SK-N-DZ (cell line): ENCODE data around the gene SLCO2A1.

Experiments used
- DNase-seq: peaks from one replicate; pipeline ENCODE4 v3.0.0-alpha.2; 2015; ENCODE audit warnings: low spot score

SLCO2A1 gene

DNA sequence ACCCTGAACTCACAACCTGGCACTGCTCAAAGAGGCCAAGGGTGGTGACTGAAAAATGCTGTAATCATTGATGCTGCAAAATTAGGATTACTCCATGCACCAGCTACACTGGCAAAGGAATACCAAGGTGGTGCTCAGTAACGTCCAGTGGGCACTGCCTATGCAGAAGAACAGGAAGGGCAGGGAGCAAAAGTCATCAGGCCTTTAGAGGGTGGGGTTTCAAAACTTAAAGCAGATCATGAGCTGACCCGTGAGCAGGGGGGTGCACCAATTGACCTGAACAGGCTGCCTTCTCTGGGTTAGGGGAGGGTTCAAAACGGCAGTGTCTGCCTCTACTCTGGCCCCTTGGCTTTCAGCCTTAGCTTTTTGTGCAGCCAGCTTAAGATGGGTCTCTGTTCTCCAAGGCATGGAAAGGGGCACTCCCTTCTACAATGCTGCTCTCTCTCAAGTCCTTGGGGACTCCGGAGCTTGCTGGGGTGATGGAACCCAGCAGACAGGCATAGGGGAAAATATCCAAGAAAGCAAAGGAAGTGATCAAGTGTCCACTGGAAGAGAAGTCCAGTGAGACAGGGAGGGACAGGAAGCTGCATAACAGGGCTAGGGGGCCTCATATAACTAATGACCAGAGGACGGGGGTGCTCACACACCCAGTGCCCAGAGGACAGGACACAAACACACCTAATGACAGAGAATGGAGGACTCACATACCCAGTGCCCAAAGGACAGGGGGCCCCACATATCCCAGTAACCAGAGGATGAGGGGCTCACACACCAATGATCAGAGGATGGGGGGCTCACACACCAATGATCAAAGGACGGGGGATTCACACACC, 145.5 kb downstream of the SLCO2A1 start:
- DNase-seq, result no peak

- no peak for DNase-seq
Measured at GRCh38 chr3:133883641-133884040, 146.1 kb downstream of the SLCO2A1 start.

DNA sequence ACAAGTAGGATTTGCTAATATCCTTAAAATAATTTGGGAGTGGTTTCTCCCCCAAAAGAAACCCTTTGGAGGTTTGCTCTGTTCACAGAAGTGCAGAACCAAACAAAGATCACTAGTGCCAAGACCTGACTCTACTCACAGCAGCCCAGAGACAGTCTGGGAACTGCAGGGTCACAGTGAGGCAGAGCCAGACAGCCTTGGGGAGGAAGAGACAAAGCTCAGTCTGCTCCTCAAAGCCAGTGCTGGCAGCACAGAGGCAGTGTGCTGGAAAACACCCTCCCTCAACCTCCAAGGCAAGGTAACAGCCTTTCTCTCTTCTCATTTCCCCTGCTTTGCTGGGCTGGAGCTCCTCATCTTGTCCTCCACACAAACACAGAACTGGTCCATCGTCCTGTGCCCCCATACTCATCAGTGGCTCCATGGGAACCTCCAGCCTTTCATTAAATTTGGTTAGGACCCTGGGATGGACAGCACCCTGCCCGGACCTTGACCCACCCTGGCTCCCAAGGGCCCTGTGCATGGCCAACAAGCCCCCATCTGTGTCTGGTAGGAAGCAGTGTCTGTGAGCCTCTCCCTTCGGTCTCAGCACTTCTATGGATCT, 146.6 kb downstream of the SLCO2A1 start:
- DNase-seq, result no peak

DNA sequence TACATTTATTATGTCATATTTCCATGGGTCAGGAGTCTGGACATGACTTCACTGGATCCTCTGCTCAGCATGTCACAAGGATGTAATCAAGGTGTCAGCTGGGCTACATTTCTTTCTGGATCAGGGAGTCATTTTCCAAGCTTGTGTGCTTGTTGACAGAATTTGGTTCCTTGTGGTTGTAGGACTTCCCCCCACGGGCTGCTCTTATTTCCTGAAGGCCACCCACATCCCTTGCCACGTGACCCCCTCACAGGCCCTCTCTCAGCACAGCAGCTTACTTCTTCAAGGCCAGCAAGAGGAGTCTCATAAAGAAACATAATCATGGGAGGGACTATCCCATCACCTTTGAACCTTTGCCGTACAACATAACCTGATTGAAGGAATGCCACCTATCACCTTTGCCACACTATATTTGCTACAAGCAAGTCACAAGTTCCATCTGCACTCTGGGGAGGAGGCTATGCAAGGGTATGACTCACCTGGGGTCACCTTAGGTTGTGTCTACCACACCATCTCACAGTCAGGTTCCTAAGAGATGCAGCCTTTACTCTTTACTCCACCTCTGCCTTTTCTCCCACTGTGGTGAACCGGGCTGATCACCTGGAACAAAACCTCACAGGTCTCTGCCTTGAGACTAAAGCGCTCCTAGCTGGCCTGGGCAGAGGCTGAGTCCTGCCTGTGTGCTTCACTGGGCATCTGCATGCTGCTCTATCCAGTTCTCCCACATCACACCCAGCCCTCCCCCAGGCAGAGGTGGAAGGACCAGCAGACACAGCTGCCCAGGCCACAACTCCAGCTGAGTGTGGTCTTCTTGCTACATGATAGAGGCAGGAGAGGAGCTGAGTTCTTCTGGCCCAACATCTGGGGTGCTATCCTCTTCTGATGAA, 147.5 kb downstream of the SLCO2A1 start:
- DNase-seq, result no peak

GRCh38 chr3:133881492-133881891, 148.2 kb downstream of the SLCO2A1 start:
- DNase-seq, result no peak

- no peak for DNase-seq
Measured at GRCh38 chr3:133880886-133881455, 148.8 kb downstream of the SLCO2A1 start.

GRCh38 chr3:133880287-133880686, 149.4 kb downstream of the SLCO2A1 start:
- no peak for DNase-seq

DNA sequence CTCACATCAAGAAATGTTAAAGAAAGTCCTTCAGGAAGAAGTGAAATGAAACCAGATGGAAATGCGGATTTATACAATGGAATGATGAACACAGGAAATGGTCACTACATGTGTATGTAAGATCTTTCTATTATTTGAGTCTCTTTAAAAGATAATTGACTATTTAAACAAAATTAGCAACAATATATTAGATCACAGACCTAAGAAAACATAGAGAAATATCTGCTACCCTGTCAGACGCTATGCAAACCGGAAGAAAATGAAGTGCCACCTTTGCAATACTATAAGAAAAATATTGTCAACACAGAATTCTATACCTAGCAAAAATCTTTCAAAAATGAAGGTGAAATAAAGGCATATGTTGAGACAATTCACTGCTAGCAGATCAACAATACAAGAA, 151.2 kb downstream of the SLCO2A1 start:
- DNase-seq, result no peak
